ENCODE measurements around the gene PUM1. TPM values are rescaled to one million over a fixed set of nuclear protein-coding genes. Genes with fewer than 3 reads are reported as not detected.

Gene PUM1
- total RNA-seq, 1 experiment from 2014 or later = 110 TPM

DNA sequence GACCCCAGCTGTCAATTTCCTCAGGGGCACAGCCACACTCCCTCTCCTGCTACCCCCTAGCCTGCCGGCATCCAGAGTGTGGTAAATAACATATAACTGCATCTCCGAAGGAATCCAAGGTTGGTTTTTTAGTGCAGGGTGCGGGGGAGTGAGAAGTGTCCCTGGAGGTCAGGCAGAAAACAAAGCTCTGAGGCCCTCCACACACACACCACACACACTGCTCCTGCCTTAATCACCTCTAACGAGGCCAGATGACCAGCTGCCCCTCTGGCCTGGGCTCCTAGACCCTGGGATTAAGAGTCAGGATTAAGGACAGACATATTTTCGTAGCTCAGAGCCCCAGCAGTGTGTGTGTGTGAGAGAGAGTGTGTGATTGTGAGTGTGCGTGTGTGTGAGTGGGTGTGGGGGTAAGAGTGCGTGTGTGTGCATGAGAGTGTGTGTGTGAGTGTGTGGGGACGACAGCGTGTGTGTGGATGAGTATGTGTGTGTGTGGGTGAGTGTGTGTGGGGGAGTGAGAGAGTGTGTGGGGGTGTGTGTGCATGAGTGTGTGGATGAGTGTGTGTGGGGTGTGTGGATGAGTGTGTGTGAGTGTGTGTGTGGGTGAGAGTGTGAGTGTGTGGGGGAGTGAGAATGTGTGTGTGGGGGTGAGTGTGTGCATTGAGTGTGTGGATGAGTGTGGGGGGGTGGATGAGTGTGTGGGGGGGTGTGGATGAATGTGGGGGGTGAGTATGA, 171.6 kb downstream of the PUM1 start:
- no peaks in the 10 kb centered on the region for H3K27me3 Mint-ChIP-seq (ENCODE audit: insufficient read depth, unreplicated experiment)
- POLR2A ChIA-PET = interaction anchor here (0.6 kb wide), 1 partner anchor 1489 kb away, joined by 3 read pairs; no protein-coding TSS in a partner anchor
- no peak overlapping the region for H3K4me3 Mint-ChIP-seq (ENCODE audit: unreplicated experiment)
- H3K27ac Mint-ChIP-seq (ENCODE audit: low read depth, unreplicated experiment) = no peak overlapping the region
- intact Hi-C loops (cut with micrococcal nuclease) = no loop called here
- no peak for DNase-seq (ENCODE audit: unreplicated experiment)
- peaks cover 10% of the 10 kb centered on the region for H3K4me1 Mint-ChIP-seq (ENCODE audit: insufficient read depth, unreplicated experiment)
- CTCF ChIA-PET = interaction anchor here (2.5 kb wide), 1 partner anchor 92 kb away, joined by 12 read pairs; no protein-coding TSS in a partner anchor
- no peaks in the 10 kb centered on the region for H3K36me3 Mint-ChIP-seq (ENCODE audit: insufficient read depth, unreplicated experiment)
- no TSS peak for BruUV-seq (replicated peaks)
- no peak for TF ChIP-seq CTCF (IDR thresholded peaks at IDR 0.05; ENCODE audit: unreplicated experiment)
- no peaks in the 10 kb centered on the region for H3K9me3 Mint-ChIP-seq (ENCODE audit: unreplicated experiment)

GRCh38 chr1:30892671-30893073, 172.8 kb downstream of the PUM1 start:
- Mint-ChIP-seq H3K9me3 (ENCODE audit: unreplicated experiment) (no peaks in the 10 kb centered on the region), H3K36me3 (ENCODE audit: insufficient read depth, unreplicated experiment) (no peaks in the 10 kb centered on the region), H3K4me3 (ENCODE audit: unreplicated experiment) (no peak overlapping the region), H3K27me3 (ENCODE audit: insufficient read depth, unreplicated experiment) (no peaks in the 10 kb centered on the region), H3K27ac (ENCODE audit: low read depth, unreplicated experiment) (no peak overlapping the region), H3K4me1 (ENCODE audit: insufficient read depth, unreplicated experiment) (peaks cover 18% of the 10 kb centered on the region)
- DNase-seq (ENCODE audit: unreplicated experiment) = no peak
- ChIA-PET POLR2A (interaction anchor here (0.8 to 1.5 kb wide), 2 partner anchors 14 to 17 kb away, joined by 3 to 4 read pairs; no protein-coding TSS in a partner anchor), CTCF (interaction anchor here (1.0 to 2.5 kb wide), 3 partner anchors 19 to 91 kb away, joined by 4 to 12 read pairs (median 6); no protein-coding TSS in a partner anchor)
- no peak for TF ChIP-seq CTCF (IDR thresholded peaks at IDR 0.05; ENCODE audit: unreplicated experiment)
- intact Hi-C loops (cut with micrococcal nuclease) = no loop called here
- no TSS peak for BruUV-seq (replicated peaks)

DNA sequence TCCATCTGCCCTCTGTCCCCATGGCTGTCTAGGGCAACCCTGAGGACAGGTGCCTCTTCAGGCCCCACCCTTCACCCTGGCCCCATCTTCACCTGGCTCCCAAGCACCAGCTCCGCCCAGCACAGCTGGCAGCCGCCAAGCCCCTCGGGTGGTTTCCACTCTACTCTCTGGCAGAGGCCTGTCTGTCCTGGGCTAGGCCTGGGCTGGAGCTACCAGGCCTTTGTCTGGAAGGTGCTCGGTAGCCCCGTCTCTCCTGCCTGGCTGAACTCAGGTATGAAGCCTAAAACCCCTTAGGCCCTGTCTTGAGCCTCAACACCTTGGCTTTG, 174.3 kb downstream of the PUM1 start:
- no peak overlapping the region for H3K27ac Mint-ChIP-seq (ENCODE audit: low read depth, unreplicated experiment)
- H3K27me3 Mint-ChIP-seq (ENCODE audit: insufficient read depth, unreplicated experiment) = no peaks in the 10 kb centered on the region
- peaks cover 17% of the 10 kb centered on the region for H3K4me1 Mint-ChIP-seq (ENCODE audit: insufficient read depth, unreplicated experiment)
- no TSS peak for BruUV-seq (replicated peaks)
- no peak for TF ChIP-seq CTCF (IDR thresholded peaks at IDR 0.05; ENCODE audit: unreplicated experiment)
- DNase-seq (ENCODE audit: unreplicated experiment) = no peak
- no peaks in the 10 kb centered on the region for H3K36me3 Mint-ChIP-seq (ENCODE audit: insufficient read depth, unreplicated experiment)
- POLR2A ChIA-PET = no interaction called here
- H3K4me3 Mint-ChIP-seq (ENCODE audit: unreplicated experiment) = no peak overlapping the region
- intact Hi-C loops (cut with micrococcal nuclease) = no loop called here
- CTCF ChIA-PET = no interaction called here
- H3K9me3 Mint-ChIP-seq (ENCODE audit: unreplicated experiment) = no peaks in the 10 kb centered on the region

GRCh38 chr1:30890502-30891226, 174.9 kb downstream of the PUM1 start:
- BruUV-seq (replicated peaks) = no TSS peak
- Mint-ChIP-seq H3K27ac (ENCODE audit: low read depth, unreplicated experiment) (no peak overlapping the region), H3K4me3 (ENCODE audit: unreplicated experiment) (no peak overlapping the region), H3K4me1 (ENCODE audit: insufficient read depth, unreplicated experiment) (peaks cover 13% of the 10 kb centered on the region), H3K9me3 (ENCODE audit: unreplicated experiment) (no peaks in the 10 kb centered on the region), H3K36me3 (ENCODE audit: insufficient read depth, unreplicated experiment) (no peaks in the 10 kb centered on the region), H3K27me3 (ENCODE audit: insufficient read depth, unreplicated experiment) (no peaks in the 10 kb centered on the region)
- CTCF ChIA-PET = no interaction called here
- POLR2A ChIA-PET = no interaction called here
- TF ChIP-seq CTCF (IDR thresholded peaks at IDR 0.05; ENCODE audit: unreplicated experiment) = no peak
- DNase-seq (ENCODE audit: unreplicated experiment) = no peak
- intact Hi-C loops (cut with micrococcal nuclease) = no loop called here

Measured in MCF 10A (cell line).